GM03348 (cell line): ENCODE measurements around the gene GPR119.
"Not testable (repeated sequence)": the region's sequence is repeated elsewhere in the genome, so short reads cannot be mapped to it uniquely, and the experiment has no call there.

Experiments
- DNase-seq: peaks from one replicate; pipeline ENCODE4 v3.0.0; 2012; ENCODE audit warnings: low spot score

GPR119 gene

DNA sequence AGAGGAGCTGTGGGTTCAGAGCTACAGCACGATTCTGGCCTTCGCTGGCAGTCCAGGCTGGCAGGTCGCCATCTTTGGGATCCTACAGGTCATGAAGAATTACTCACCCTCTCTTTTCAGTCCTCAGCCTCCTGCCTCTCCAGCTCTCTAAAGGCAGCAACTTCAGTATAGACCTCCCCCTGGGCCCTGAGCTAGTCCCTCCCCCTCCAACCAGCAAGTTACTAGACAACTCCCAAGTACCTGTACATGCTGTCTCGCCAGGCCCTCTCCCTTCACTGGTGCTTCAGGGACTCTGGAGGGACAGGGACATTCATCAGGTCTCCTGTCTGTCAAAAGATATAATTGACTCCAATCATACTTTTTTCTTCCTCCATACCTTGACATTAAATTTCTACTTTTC is at the start of gene GPR119:
Gene GPR119, minus strand, starts transcription at position 155 of the 400 bp plus-strand sequence. CDS start 227 bp downstream, outside the sequence.
- DNase-seq: no peak

DNA sequence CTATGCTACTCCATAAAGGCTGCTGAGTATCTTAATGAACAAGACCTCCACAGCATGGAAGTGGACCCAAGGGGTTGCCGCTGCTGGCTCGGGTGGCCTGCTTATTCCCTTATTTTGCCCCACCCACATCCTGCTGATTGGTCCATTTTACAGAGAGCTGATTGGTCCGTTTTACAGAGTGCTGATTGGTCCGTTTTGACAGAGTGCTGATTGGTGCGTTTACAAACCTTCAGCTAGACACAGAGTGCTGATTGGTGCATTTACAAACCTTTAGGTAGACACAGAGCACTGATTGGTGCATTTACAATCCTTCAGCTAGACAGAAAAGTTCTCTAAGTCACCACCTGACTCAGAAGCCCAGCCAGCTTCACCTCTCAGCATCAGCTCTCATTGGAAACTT is 43.8 kb upstream of the GPR119 start:
- DNase-seq: not testable (repeated sequence)

DNA sequence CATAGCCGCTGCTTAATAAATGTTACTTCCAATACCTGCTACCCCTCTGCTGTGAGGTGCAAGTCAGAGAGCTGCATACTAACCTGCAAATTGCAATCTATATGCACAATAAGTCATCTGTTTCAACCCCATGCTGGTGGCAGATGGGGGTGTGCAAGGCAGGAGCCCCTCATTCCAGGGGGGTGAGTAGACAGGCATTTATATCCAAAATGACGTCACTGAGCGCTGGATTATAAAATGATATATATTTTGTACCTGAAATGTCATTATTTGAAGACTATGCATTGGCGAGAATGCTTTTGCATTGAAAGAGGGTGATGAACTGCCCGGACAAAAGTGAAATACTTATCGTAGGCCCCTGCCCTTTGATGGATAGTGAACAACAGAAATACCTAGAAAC is 41.1 kb upstream of the GPR119 start:
- DNase-seq: no peak

DNA sequence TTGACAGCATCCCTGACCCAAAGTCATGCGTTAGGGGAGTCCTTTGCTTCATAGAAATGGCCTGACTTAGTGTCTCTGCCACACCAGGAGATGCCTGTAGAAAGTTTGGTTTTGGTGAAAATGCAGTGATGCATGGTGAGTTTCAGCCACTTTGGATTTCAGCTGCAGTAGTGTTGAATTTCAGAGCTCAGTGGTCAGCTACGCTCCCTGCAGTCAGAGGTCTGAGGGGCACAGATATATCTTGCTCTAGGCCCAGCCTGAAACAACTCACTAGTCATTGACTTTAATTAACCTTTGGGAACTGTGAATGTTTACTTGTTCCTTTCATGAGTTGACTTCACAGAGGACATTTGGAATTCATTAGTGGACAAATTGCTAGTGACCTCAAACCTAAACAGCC is 33.8 kb upstream of the GPR119 start:
- DNase-seq: no peak

DNA sequence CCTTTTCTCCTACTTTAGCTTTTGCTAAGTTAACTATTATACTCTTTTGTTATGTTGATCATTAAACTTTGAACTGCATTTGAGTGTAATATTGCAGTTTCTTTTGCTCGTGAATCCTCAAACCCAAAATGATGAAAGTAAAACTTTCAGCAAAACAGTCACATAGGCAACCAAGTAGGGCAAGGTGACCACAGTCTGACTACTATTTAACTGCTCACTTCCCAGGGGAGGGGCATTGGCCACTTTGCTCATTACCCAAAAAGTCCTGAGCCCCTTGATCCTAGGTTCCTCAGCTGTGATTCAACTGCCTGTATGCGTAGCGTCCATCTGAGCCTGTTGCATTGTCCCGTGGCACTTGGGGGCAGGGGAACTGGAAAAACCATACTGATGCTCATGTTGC is 33.3 kb upstream of the GPR119 start:
- no peak for DNase-seq

DNA sequence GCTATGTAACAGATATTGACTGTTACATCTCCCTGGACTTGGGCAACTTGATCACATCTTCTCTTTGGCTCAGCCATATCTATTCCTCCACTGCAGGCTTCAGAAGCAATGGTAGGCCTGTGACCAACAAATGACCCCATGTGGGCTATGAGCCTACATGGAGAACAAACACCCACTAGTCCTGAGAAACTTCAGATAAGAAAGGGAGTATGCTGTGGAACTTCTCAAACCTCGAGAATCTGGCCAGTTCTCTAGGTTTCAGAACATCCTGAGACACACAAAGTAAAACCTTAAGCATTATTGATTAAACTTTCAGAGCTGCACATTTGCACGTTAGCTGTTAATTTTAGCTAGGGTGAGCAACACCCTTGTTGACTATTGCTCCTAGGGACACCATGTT is 32.6 kb upstream of the GPR119 start:
- DNase-seq: no peak

DNA sequence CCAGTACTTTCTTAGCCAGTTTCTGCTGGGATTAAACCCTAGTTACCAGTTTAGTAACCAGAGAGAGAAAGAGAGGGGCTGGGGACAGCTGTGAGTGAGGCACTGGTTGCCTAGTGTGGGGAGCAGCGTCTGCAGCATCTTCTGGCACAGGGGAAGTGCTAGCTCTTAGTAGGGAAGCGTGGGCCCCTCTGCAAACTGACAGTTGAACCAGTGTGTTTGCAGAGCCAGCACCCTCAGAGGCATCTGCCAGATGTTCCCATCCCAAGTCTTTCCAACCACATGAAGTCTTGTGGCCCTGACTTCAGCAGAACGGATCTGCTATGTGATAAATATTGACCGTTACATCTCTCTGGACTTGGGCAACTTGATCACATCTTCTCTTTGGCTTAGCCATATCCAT is 31.3 kb upstream of the GPR119 start:
- no peak for DNase-seq

DNA sequence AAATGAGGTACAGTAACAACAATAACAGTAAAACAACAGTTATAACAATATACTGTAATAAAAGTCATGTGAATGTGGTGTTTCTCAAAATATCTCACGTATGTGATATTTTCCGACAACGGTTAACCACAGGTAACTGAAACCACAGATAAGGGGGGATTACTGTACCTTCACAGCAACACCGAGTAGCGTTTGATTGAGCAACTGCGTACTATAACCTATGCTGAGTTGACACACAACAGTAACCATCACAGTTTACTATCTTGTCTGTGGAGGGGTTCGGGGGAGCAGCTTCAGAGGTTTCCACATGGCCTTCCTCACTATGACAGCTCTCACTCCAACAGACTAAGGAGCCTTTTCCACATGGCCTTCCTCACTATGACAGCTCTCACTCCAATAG is 29.7 kb upstream of the GPR119 start:
- DNase-seq: no peak

DNA sequence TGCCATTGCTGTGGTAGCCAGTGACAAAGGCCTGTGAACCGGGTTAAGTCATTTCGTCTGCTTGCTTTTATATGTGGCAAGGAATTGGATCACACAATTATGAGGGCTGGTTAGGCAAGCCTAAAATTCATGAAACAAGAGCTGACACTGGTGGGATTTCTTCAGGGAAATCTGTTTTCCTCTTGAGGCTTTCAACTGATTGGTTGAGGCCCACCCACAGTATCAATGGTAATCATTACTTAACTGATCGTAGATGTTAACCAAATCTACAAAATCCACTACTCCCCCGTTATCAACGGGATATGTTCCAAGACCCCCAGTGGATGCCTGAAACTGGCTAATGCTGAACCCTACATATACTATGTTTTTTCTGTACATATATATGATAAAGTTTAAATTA is 29.3 kb upstream of the GPR119 start:
- DNase-seq: no peak

DNA sequence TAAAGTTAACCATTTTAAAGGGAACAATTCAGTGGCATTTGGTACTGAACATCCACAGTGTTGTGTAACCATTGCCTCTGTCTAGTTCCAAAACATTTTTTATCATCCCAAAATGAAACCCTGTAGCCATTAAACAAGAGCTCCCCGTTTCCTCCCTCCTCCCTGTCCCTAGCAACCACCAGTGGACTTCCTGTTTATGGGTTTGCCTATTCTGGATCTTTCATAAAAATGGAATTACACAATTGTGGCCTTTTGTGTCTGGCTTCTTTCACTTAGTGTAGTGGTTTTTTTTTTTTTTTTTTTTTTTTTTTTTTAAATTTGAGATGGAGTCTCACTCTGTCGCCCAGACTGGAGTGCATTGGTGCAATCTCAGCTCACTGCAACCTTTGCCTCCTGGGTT is 27.9 kb upstream of the GPR119 start:
- no peak for DNase-seq

DNA sequence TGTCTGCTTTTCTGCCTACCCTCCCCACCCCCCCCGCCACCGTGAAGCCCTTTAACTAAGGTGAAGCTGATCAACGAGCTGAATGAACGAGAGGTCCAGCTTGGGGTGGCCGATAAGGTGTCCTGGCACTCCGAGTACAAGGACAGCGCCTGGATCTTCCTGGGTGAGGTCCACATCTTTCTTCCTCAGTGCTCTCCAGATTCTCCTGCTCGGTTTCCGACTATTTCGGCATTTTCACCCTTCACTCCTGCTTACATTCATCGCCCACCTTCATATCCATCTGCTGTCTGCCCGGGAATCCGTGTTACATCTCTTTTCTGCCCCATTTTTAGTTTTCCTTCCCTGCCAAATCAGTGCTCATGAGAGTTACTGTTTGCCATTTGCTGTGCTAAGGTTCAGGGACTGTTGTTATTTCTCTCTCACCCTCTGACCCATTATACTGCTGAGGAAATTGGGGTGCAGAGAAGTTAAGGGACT is 16.8 kb upstream of the GPR119 start:
- no peak for DNase-seq

DNA sequence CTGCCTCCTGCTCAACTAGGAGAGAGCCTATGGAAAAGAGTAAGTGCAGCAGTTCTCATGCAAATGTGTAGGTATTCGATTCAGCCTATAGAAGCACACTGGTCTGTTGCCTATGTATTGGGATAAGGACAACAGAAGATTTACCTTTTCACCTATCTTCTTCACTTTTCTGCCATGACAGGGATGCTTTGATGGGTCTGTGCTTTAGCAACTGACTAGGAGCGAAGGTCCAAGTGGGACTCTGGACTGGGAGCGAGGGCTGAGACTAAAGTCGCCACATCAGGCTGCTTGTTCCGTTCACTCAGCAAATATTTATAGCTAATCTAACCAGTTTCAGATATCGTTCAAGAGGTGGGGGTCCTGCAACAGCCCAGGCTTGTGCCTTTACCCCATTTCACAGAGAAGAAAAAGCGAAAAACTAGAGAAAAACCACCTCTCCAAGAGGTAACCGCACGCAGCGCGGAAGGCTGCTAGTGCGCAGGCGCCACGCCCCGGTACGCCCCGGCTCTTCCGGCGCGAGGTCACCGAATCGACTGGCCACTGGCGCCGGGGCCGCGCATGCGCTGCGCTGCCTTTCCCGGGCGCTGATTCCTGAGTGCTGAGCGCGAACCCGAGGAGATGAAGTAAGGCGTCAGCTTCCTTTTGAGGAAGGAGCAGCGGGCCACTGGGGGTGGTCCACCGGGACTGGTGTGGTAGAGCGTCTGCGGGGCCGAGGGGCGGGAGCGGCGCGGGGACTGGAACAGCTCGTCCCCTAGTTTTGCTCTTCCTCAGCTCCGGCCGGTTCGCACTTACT is 16.1 kb upstream of the GPR119 start, which contains the start of gene RBMX2:
Gene RBMX2, plus strand, starts transcription at position 573 of the 793 bp plus-strand sequence. Its CDS starts 46 bp downstream, at position 619.
- DNase-seq: peak; percentile 97

DNA sequence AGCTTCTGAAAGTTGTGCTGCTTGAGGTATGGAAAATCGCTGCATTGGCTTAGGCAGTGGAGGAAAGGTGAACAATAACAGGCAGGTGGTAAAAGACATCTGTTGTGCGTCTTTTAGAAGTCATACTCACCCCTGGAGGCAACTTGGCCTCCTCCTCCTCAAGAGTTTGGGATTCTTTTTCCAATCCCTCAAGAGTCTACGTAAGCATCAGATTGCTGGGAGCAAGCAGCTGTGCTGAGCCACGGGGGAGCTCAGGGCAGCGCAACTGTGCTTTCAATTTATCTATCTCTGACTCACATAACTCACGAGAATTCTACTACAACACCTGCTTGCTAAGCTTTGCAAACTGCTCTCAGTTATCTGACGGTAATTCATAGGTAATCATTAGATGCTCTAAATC is 9.9 kb upstream of the GPR119 start:
- no peak for DNase-seq

DNA sequence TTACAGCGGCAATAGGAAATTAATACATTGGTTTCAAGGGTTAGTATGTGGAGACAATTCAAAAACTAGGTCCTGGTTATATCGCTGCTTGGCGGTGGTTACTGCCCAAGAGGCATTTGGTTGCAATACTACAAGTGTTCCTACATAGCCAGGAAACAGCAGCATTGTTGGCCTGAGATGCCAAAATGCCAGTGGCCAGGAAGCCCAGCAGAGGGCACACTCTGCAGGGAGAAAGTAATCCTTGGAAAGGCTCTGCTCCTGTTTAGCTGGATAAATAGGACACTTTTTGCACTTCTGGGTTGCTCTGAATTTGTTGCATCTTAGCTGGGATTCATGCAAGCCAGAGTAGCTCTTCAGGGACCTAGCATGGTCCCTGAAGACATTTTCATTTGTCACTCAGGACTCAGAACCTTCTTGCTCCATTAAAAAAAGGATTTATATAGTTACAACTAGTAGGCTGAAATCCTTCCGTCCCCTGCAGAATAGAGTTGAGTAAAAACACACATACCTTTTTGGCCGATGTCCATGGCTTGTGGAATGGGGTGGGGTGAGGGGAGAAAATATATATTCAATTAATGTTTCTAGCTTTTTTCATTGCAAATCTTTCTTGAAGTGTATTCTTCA is 8.1 kb upstream of the GPR119 start:
- DNase-seq: peak; percentile 68

DNA sequence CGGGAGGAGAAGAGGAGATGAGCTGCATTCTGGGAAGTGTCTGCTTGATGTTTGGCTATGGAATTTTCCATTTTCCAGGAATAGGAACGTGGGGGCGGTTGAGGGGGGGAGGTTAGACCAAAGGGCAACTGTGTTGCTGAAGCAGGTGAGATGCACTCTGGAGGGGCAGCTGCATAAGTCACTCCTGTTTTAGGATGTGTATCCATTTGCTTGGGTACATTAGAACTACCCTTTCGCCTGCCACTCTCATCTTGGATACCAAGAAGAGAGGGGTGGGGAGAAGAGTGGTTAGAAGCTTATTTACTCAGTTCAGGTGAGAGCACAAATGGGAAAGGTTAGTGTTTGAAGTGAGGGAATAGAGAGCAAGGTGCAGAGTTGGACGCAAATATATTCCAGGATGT is 934 bp upstream of the GPR119 start:
- DNase-seq: no peak

DNA sequence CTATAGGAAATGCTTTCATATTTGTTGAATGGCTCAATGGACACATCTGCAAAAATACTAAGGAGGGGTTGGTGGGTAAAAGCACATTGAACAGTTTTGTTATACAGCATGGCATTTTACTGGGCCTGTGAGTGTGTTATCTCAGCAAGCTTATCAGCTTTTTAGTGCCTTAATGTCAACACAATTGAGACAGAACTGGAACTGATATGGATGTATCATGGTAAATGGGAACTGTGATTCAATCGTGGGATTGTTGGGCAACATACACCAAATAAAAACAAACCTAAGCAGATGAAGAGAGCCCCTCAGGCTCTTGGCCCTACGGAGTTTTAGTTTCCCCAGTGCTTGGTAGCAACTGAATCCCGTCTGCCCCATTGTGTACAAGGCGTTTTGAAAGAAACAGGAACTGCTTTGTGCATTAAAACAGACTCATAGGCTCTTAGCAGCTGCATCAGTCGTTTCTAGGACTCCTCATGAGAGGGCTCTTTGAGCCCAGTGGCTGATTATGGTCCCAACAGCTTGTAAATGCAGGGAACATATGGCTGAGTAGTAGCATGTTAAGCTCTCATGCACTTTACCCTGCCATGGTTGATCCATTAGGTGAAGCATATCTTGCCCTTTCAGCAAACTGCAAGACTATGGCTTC is 7.3 kb downstream of the GPR119 start:
- DNase-seq: no peak

DNA sequence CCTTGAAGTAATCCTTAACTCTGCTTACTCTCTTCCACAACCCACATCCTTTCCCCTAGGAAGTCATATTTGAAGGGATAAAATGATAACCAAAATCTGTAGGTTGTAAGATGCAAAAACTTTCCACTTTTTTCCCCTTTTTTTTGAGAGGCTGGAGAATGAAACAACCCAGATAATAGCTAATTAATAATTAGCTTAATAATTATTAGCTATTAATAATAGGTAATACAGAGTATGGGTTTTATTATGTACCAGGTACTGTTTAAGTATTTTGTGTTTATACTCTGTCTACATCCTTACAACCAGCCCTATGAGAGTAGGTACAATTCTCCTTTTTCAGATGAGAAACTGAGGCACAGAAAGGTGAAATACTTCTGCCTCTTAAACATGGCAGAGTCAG is 9.4 kb downstream of the GPR119 start:
- DNase-seq: no peak

DNA sequence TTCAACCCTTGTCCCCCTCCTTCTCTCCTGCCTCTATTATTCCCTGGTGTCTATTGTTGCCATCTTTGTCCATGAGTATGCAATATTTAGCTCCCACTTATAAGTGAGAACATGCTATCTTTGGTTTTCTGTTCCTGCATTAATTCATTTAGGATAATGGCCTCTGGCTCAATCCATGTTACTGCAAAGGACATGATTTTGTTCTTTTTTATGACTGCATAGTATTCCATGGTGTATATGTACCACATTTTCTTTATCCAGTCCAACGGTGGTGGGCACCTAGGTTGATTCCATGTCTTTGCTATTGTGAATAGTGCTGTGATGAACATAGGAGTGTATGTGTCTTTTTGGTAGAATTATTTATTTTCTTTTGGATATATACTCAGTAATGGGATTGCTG is 33.4 kb downstream of the GPR119 start:
- not testable (repeated sequence) for DNase-seq

DNA sequence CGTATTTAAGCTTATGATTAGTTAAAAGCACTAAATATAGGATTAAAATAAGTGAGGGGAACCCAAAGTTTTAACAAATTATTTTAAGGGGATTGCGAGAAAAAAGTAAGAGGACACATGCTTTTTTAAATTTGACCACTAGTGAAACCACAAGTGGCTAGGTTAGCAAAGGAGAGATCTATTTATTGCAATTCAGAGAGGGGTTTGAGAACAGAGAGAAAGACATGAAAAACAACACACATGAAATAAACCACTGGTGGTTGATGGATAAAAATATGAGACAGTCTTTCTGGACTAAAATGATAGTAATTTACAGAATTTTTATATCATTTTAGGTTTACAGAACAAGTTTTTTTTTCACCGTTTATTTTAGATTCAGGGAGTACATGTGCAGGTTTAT is 33.9 kb downstream of the GPR119 start:
- no peak for DNase-seq

DNA sequence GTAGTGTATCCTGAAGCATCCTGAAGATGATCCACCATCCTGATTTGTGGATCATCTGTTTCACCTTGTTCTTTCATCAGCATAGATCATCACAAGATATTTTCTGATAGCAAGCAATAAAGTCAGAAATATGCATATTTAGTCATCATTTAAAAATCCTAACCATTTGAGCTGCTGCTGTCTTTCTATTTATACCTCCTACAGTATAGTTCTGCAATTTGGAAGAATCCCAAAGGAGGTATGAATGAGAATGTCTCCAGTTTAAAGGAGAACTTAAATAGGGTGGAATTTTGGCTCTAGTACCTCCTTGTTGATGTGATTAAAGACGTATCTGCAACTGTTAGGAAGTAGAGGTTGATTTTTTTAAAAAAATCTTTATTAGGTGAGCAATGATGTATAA is 38.2 kb downstream of the GPR119 start:
- no peak for DNase-seq

DNA sequence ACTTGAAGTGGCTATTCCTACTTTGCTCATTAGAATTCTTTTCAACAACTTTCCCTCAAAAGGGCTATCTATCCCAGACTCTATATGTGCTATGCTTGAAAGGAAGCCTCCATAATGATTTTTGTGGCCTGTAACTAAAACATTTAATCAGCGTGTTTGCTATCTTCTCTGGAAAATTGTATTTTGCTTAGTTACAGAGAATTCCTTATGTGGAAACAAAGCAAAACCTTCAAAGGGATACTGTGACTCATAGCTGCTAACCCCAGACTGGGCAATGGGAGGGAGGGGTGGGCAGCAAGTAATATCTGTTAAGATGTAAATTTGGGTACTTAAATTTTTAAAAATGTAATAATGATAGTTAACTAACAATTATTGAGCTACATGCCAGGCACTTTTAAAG is 42.1 kb downstream of the GPR119 start:
- DNase-seq: no peak

DNA sequence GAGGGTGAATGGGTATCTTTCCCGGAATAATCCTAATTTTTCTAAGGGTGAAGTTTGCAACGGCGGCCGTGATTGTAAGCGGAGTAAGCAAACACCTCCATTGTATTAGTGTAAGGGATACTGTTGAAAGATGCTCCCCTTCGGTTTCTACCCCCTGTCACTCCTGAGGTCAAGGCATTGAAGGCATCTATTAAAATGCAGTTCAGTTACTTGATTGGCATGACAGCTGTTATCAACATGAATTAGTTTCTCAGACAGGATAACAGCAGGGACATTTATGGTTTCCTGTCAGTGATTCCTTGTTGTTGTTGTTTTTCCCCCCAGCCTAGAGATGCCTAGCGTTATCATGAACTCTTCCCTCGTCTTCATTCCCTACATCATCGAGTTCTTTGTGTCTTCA is 45.2 kb downstream of the GPR119 start:
- DNase-seq: no peak
